MM.1S (cell line): ENCODE results near the gene CBFA2T3.

Source experiments
- DNase-seq: peaks from one replicate; pipeline ENCODE4 v3.0.0-alpha.2; 2015
- H2AFZ ChIP-seq: fragments of 300-600 bp; sonication (generic); 2 replicates; pipeline ENCODE4 v1.6.0; 2016; ENCODE audit warnings: antibody characterized with exemption, low read length
- H3F3A ChIP-seq: fragments of 300-600 bp; sonication (generic); 2 replicates; pipeline ENCODE4 v1.6.1; 2016; ENCODE audit warnings: mild to moderate bottlenecking, antibody characterized with exemption, low read length, moderate library complexity, mixed read lengths; ENCODE audit not compliant: insufficient read depth
- H3K27ac ChIP-seq: fragments of 300-600 bp; sonication (generic); 2 replicates; pipeline ENCODE4 v1.5.1; 2016; ENCODE audit warnings: mild to moderate bottlenecking, low read length
- H3K27me3 ChIP-seq: fragments of 300-600 bp; sonication (generic); replicated peaks from 2 replicates; pipeline ENCODE4 v1.6.0; 2016; ENCODE audit warnings: low read length; ENCODE audit not compliant: insufficient read depth
- H3K36me3 ChIP-seq: fragments of 300-600 bp; sonication (generic); replicated peaks from 2 replicates; pipeline ENCODE4 v1.6.1; 2016; ENCODE audit warnings: mild to moderate bottlenecking, low read length, mixed read lengths; ENCODE audit not compliant: insufficient read depth
- H3K4me1 ChIP-seq: fragments of 300-600 bp; sonication (generic); 2 replicates; pipeline ENCODE4 v1.6.1; 2016; ENCODE audit warnings: low read length, mixed read lengths
- H3K4me2 ChIP-seq: fragments of 300-600 bp; sonication (generic); 2 replicates; pipeline ENCODE4 v1.6.0; 2016; ENCODE audit warnings: low read depth, low read length
- H3K4me3 ChIP-seq: fragments of 300-600 bp; sonication (generic); 2 replicates; pipeline ENCODE4 v1.5.1; 2016; ENCODE audit warnings: low read length, mixed read lengths
- H3K79me2 ChIP-seq: fragments of 300-600 bp; sonication (generic); 2 replicates; pipeline ENCODE4 v1.6.1; 2016; ENCODE audit warnings: mixed run types, low read length, mixed read lengths
- H3K9ac ChIP-seq: fragments of 300-600 bp; sonication (generic); 2 replicates; pipeline ENCODE4 v1.6.1; 2016; ENCODE audit warnings: low read length, mixed read lengths
- H3K9me2 ChIP-seq: fragments of 300-600 bp; sonication (generic); replicated peaks from 2 replicates; pipeline ENCODE4 v1.6.1; 2016; ENCODE audit warnings: mild to moderate bottlenecking, low read length, mixed read lengths; ENCODE audit not compliant: insufficient read depth
- H3K9me3 ChIP-seq: fragments of 300-600 bp; sonication (generic); replicated peaks from 2 replicates; pipeline ENCODE4 v1.6.1; 2016; ENCODE audit warnings: mild to moderate bottlenecking, low read length, mixed read lengths; ENCODE audit not compliant: insufficient read depth
- H4K20me1 ChIP-seq: fragments of 300-600 bp; sonication (generic); 2 replicates; pipeline ENCODE4 v1.6.1; 2016; ENCODE audit warnings: mild to moderate bottlenecking, low read length, moderate library complexity, mixed read lengths; ENCODE audit not compliant: insufficient read depth
- EZH2 ChIP-seq: fragments of 300-600 bp; sonication (generic); optimal IDR thresholded peaks from 2 replicates; pipeline ENCODE3; 2017; ENCODE audit warnings: low read depth, mild to moderate bottlenecking, antibody characterized with exemption, low read length, mixed read lengths
- EZH2phosphoT487 ChIP-seq: fragments of 300-600 bp; sonication (generic); IDR thresholded peaks from 2 replicates; pipeline ENCODE4 v1.6.1; 2018; ENCODE audit warnings: antibody characterized with exemption, low read length
- TF ChIP-seq, protein P1 (sequence below): fragments of 300-600 bp; sonication (generic); IDR thresholded peaks from 2 replicates; pipeline ENCODE4 v1.5.1; 2016; ENCODE audit warnings: antibody characterized with exemption, low read length, mixed read lengths

Gene CBFA2T3

DNA sequence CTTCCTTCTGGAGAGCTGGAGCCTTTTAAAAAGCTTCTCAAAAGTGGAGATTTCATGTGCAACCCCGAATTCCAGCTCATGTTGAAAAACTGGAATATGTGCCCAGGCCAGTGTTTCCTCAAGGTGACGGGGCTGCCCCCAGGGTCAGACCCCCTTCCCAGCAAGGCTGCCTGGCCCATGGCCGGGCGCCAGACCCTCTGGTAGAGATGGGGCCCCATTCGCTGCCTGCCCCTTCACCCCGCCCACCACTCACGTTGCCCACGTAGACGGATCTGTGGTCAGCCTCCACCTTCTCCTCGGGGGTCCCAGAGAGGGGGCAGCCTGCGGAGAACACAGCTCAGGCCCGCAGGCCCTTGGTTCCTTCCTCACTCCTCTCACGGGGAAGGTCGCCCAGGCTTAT, 111.7 kb downstream of the CBFA2T3 start:
- H3K27ac ChIP-seq = no peak overlapping the region
- DNase-seq = no peak
- H3K4me2 ChIP-seq = no peak overlapping the region
- no peaks in the 10 kb centered on the region for H3K36me3 ChIP-seq
- H3K9me3 ChIP-seq = no peaks in the 10 kb centered on the region
- H2AFZ ChIP-seq = no peak overlapping the region
- H3F3A ChIP-seq = no peaks in the 10 kb centered on the region
- H3K4me1 ChIP-seq = no peaks in the 10 kb centered on the region
- no peak for TF ChIP-seq EZH2
- TF ChIP-seq, protein P1, sequence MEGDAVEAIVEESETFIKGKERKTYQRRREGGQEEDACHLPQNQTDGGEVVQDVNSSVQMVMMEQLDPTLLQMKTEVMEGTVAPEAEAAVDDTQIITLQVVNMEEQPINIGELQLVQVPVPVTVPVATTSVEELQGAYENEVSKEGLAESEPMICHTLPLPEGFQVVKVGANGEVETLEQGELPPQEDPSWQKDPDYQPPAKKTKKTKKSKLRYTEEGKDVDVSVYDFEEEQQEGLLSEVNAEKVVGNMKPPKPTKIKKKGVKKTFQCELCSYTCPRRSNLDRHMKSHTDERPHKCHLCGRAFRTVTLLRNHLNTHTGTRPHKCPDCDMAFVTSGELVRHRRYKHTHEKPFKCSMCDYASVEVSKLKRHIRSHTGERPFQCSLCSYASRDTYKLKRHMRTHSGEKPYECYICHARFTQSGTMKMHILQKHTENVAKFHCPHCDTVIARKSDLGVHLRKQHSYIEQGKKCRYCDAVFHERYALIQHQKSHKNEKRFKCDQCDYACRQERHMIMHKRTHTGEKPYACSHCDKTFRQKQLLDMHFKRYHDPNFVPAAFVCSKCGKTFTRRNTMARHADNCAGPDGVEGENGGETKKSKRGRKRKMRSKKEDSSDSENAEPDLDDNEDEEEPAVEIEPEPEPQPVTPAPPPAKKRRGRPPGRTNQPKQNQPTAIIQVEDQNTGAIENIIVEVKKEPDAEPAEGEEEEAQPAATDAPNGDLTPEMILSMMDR = no peak
- no peak for TF ChIP-seq EZH2phosphoT487
- H4K20me1 ChIP-seq = no peaks in the 10 kb centered on the region
- no peaks in the 10 kb centered on the region for H3K9me2 ChIP-seq
- H3K9ac ChIP-seq = no peak overlapping the region
- H3K27me3 ChIP-seq = no peaks in the 10 kb centered on the region; the same call in none of the 2 replicates
- H3K79me2 ChIP-seq = no peaks in the 10 kb centered on the region
- no peak overlapping the region for H3K4me3 ChIP-seq

DNA sequence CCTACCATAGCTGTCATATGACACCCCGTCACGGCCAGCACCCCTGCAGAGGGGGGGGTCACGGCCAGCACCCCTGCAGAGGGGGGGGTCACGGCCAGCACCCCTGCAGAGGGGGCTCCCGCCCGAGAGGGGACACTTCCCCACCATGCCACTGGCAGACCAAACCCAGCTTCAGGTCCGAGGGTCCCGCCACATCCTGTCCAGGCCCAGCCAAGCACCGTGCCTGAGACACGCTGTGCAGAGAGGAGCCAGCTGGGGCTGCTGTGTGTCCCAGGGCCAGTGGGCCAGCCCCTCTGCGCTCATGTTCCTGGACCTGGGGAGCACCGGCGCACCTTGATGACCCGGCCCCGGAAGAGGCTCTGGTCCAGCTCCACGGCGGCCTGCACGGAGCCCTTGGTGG, 112.5 kb downstream of the CBFA2T3 start:
- Histone ChIP-seq H3F3A (no peaks in the 10 kb centered on the region), H3K4me3 (no peak overlapping the region), H2AFZ (no peak overlapping the region), H3K4me1 (no peaks in the 10 kb centered on the region), H3K27ac (no peak overlapping the region), H3K9me3 (no peaks in the 10 kb centered on the region), H4K20me1 (no peaks in the 10 kb centered on the region), H3K36me3 (no peaks in the 10 kb centered on the region), H3K27me3 (no peaks in the 10 kb centered on the region; the same call in none of the 2 replicates), H3K9ac (no peak overlapping the region), H3K9me2 (no peaks in the 10 kb centered on the region), H3K79me2 (no peaks in the 10 kb centered on the region), H3K4me2 (no peak overlapping the region)
- DNase-seq = no peak
- TF ChIP-seq EZH2 (no peak), EZH2phosphoT487 (no peak)
- TF ChIP-seq, protein P1 = no peak

DNA sequence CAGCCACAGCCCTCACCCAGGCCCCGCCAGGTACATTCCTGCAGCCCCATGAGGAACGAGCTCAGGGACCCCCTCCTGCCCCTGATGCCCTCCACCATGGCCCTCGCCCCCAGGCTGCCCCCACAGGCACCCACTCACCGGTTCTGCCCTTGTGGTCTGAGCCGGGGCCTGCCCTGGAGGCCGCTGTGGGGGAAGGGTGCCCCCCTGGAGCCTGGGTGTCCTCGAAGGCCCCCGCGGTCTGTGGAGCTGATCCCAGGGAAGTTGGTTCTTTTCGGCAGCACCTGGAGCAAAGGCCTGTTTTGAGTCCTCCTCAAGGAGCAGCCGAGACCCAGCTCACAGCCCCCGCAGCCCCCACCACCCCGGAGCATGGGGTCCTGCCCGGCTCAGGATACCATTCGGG, 112.9 kb downstream of the CBFA2T3 start:
- H3K27me3 ChIP-seq = no peaks in the 10 kb centered on the region; the same call in none of the 2 replicates
- no peaks in the 10 kb centered on the region for H3F3A ChIP-seq
- H3K36me3 ChIP-seq = no peaks in the 10 kb centered on the region
- no peaks in the 10 kb centered on the region for H3K9me2 ChIP-seq
- no peak overlapping the region for H3K4me3 ChIP-seq
- no peak overlapping the region for H3K27ac ChIP-seq
- no peak for DNase-seq
- H3K79me2 ChIP-seq = no peaks in the 10 kb centered on the region
- no peak overlapping the region for H2AFZ ChIP-seq
- no peaks in the 10 kb centered on the region for H4K20me1 ChIP-seq
- H3K4me1 ChIP-seq = no peaks in the 10 kb centered on the region
- H3K4me2 ChIP-seq = no peak overlapping the region
- H3K9ac ChIP-seq = no peak overlapping the region
- TF ChIP-seq EZH2phosphoT487 (no peak), EZH2 (no peak)
- TF ChIP-seq, protein P1 = no peak
- no peaks in the 10 kb centered on the region for H3K9me3 ChIP-seq

DNA sequence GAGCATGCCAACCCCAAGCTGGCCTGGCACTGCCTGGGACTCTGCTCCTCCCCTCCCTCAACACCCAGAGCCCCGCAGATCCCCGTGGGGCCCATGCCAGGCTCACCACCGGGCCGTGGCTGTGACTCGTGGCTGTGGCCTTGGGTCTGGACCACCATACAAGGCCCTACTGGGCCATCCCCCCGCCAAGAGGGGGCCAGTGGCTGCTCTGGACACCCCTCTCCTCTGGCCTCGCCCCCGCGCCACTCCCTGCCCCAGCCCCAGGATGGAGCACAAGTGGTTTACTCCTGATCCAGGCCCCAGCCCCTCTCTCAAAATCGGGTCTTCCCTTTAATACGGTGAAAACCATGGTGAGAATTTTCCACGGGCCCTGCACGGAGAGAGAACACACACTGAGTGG, 113.6 kb downstream of the CBFA2T3 start:
- Histone ChIP-seq H3K79me2 (peaks cover 2% of the 10 kb centered on the region; the same call in 1 of the 2 replicates), H3K9me3 (no peaks in the 10 kb centered on the region), H3K9ac (no peak overlapping the region), H2AFZ (no peak overlapping the region), H3F3A (no peaks in the 10 kb centered on the region), H4K20me1 (no peaks in the 10 kb centered on the region), H3K27ac (no peak overlapping the region), H3K4me3 (no peak overlapping the region), H3K4me1 (no peaks in the 10 kb centered on the region), H3K9me2 (no peaks in the 10 kb centered on the region), H3K27me3 (no peaks in the 10 kb centered on the region; the same call in 1 of the 2 replicates), H3K4me2 (no peak overlapping the region), H3K36me3 (no peaks in the 10 kb centered on the region)
- no peak for DNase-seq
- no peak for TF ChIP-seq EZH2
- TF ChIP-seq, protein P1 = no peak
